ENCODE measurements around the gene ZNF574. TPM values are rescaled to one million over a fixed set of nuclear protein-coding genes. Genes with fewer than 3 reads are reported as not detected.
"Not testable (repeated sequence)": the region's sequence is repeated elsewhere in the genome, so short reads cannot be mapped to it uniquely, and the experiment has no call there.

The ZNF574 gene
- total and polyA plus RNA-seq, 2 donors (not counting 1 experiment from before 2014, with no cell fraction given): 5.1 to 9.9 TPM

- H3K27ac ChIP-seq (ENCODE audit: insufficient read depth, low read length); H4K20me1 ChIP-seq (ENCODE audit: control insufficient read depth, extremely low read depth, insufficient read depth, low read length); H3K79me2 ChIP-seq (ENCODE audit: control insufficient read depth, insufficient read depth, low read length); H3K9ac ChIP-seq (ENCODE audit: insufficient read depth, low read length); H2AFZ ChIP-seq (ENCODE audit: low read length); H3K27me3 ChIP-seq (ENCODE audit: control insufficient read depth, insufficient read depth, low read length); H3K36me3 ChIP-seq (ENCODE audit: control insufficient read depth, insufficient read depth, low read length); H3K4me2 ChIP-seq (ENCODE audit: extremely low read depth, insufficient read depth, low read length); H3K4me3 ChIP-seq (replicated peaks in 1 of 4; ENCODE audit: control extremely low read depth in 1 of 4, insufficient read depth in 1 of 4, low read depth in 3 of 4, low read length in 4 of 4); H3K4me1 ChIP-seq (ENCODE audit: control insufficient read depth, extremely low read depth, insufficient read depth, low read length); H3K9me3 ChIP-seq (ENCODE audit: control insufficient read depth, insufficient read depth, low read depth, low read length): not testable (repeated sequence)
- DNase-seq (ENCODE audit: low read depth in 2 of 2): peak; percentile 59 to 69
- peak; percentile 80 to 90 for TF ChIP-seq CTCF (conservative IDR thresholded peaks at IDR 0.05 in 1 of 2, IDR thresholded peaks at IDR 0.05 in 1 of 2; ENCODE audit: low read depth in 1 of 2, low read length in 2 of 2)
These were observed 41.1 kb upstream of the ZNF574 start for GRCh38 chr19:42034640-42035391.

- Histone ChIP-seq H3K79me2 (ENCODE audit: control insufficient read depth, insufficient read depth, low read length) (no peaks in the 10 kb centered on the region), H3K9ac (ENCODE audit: insufficient read depth, low read length) (no peak overlapping the region)
- TF ChIP-seq CTCF (conservative IDR thresholded peaks at IDR 0.05 in 1 of 2, IDR thresholded peaks at IDR 0.05 in 1 of 2; ENCODE audit: low read depth in 1 of 2, low read length in 2 of 2) (no peak), EZH2 (IDR thresholded peaks at IDR 0.05; ENCODE audit: low read length, missing control alignments) (no peak)
These were observed 38.3 kb upstream of the ZNF574 start for GRCh38 chr19:42037649-42038048.

GRCh38 chr19:42038666-42039065 is 37.3 kb upstream of the ZNF574 start:
- Histone ChIP-seq H3K4me2 (ENCODE audit: extremely low read depth, insufficient read depth, low read length) (no peak overlapping the region), H3K9me3 (ENCODE audit: control insufficient read depth, insufficient read depth, low read depth, low read length) (no peaks in the 10 kb centered on the region), H3K9ac (ENCODE audit: insufficient read depth, low read length) (no peak overlapping the region), H3K27ac (ENCODE audit: insufficient read depth, low read length) (no peak overlapping the region), H3K4me3 (replicated peaks in 1 of 4; ENCODE audit: control extremely low read depth in 1 of 4, insufficient read depth in 1 of 4, low read depth in 3 of 4, low read length in 4 of 4) (no peak overlapping the region), H4K20me1 (ENCODE audit: control insufficient read depth, extremely low read depth, insufficient read depth, low read length) (no peaks in the 10 kb centered on the region), H3K27me3 (ENCODE audit: control insufficient read depth, insufficient read depth, low read length) (no peaks in the 10 kb centered on the region), H3K36me3 (ENCODE audit: control insufficient read depth, insufficient read depth, low read length) (no peaks in the 10 kb centered on the region), H2AFZ (ENCODE audit: low read length) (no peak overlapping the region), H3K4me1 (ENCODE audit: control insufficient read depth, extremely low read depth, insufficient read depth, low read length) (no peaks in the 10 kb centered on the region), H3K79me2 (ENCODE audit: control insufficient read depth, insufficient read depth, low read length) (no peaks in the 10 kb centered on the region)
- no peak for TF ChIP-seq CTCF (conservative IDR thresholded peaks at IDR 0.05 in 1 of 2, IDR thresholded peaks at IDR 0.05 in 1 of 2; ENCODE audit: low read depth in 1 of 2, low read length in 2 of 2)
- TF ChIP-seq EZH2 (IDR thresholded peaks at IDR 0.05; ENCODE audit: low read length, missing control alignments): no peak
- no peak for DNase-seq (ENCODE audit: low read depth in 2 of 2)

More at GRCh38 chr19:42037649-42038048, 38.3 kb upstream of the ZNF574 start:
- Histone ChIP-seq H3K27ac (ENCODE audit: insufficient read depth, low read length) (no peak overlapping the region), H3K4me2 (ENCODE audit: extremely low read depth, insufficient read depth, low read length) (no peak overlapping the region), H3K4me3 (replicated peaks in 1 of 4; ENCODE audit: control extremely low read depth in 1 of 4, insufficient read depth in 1 of 4, low read depth in 3 of 4, low read length in 4 of 4) (no peak overlapping the region), H3K4me1 (ENCODE audit: control insufficient read depth, extremely low read depth, insufficient read depth, low read length) (no peaks in the 10 kb centered on the region), H2AFZ (ENCODE audit: low read length) (no peak overlapping the region), H3K9me3 (ENCODE audit: control insufficient read depth, insufficient read depth, low read depth, low read length) (no peaks in the 10 kb centered on the region), H3K36me3 (ENCODE audit: control insufficient read depth, insufficient read depth, low read length) (no peaks in the 10 kb centered on the region), H4K20me1 (ENCODE audit: control insufficient read depth, extremely low read depth, insufficient read depth, low read length) (no peaks in the 10 kb centered on the region), H3K27me3 (ENCODE audit: control insufficient read depth, insufficient read depth, low read length) (peaks cover 1% of the 10 kb centered on the region)
- no peak for DNase-seq (ENCODE audit: low read depth in 2 of 2)

All from fibroblast of lung (primary cell).